IPS-18a (cell line): ENCODE data around the gene ELP1.

Experiments
- H3K27ac ChIP-seq: one replicate; pipeline ENCODE4 v1.5.1; 2013; ENCODE audit warnings: low read length
- H3K27me3 ChIP-seq: one replicate; pipeline ENCODE4 v1.6.1; 2013; ENCODE audit warnings: mild to moderate bottlenecking, low read length; ENCODE audit not compliant: control insufficient read depth, insufficient read depth
- H3K36me3 ChIP-seq: one replicate; pipeline ENCODE4 v1.6.1; 2013; ENCODE audit warnings: low read depth, low read length; ENCODE audit not compliant: control insufficient read depth
- H3K4me1 ChIP-seq: one replicate; pipeline ENCODE4 v1.6.1; 2013; ENCODE audit warnings: low read depth, low read length; ENCODE audit not compliant: control insufficient read depth
- H3K4me3 ChIP-seq: one replicate; pipeline ENCODE4 v1.5.1; 2013; ENCODE audit warnings: low read length
- H3K9ac ChIP-seq: one replicate; pipeline ENCODE4 v1.6.1; 2013; ENCODE audit warnings: mild to moderate bottlenecking, low read length, moderate library complexity
- H3K9me3 ChIP-seq: one replicate; pipeline ENCODE4 v1.6.1; 2013; ENCODE audit warnings: low read depth, low read length; ENCODE audit not compliant: control insufficient read depth

ELP1 gene

GRCh38 chr9:108877524-108877923, 56.4 kb downstream of the ELP1 start:
- Histone ChIP-seq H3K9ac (no peak overlapping the region), H3K9me3 (no peaks in the 10 kb centered on the region), H3K4me3 (no peak overlapping the region), H3K27ac (no peak overlapping the region), H3K36me3 (peaks cover 59% of the 10 kb centered on the region), H3K27me3 (no peaks in the 10 kb centered on the region), H3K4me1 (no peaks in the 10 kb centered on the region)

GRCh38 chr9:108876425-108876824, 57.5 kb downstream of the ELP1 start:
- H3K4me1 ChIP-seq, result no peaks in the 10 kb centered on the region
- no peak overlapping the region for H3K4me3 ChIP-seq
- no peak overlapping the region for H3K27ac ChIP-seq
- peaks cover 62% of the 10 kb centered on the region for H3K36me3 ChIP-seq
- H3K9me3 ChIP-seq, result no peaks in the 10 kb centered on the region
- H3K27me3 ChIP-seq, result no peaks in the 10 kb centered on the region
- no peak overlapping the region for H3K9ac ChIP-seq

- H3K9ac ChIP-seq, result no peak overlapping the region
- H3K36me3 ChIP-seq, result peaks cover 54% of the 10 kb centered on the region
- H3K9me3 ChIP-seq, result no peaks in the 10 kb centered on the region
- H3K27ac ChIP-seq, result no peak overlapping the region
- no peak overlapping the region for H3K4me3 ChIP-seq
- no peaks in the 10 kb centered on the region for H3K27me3 ChIP-seq
- no peaks in the 10 kb centered on the region for H3K4me1 ChIP-seq
These were observed 59.7 kb downstream of the ELP1 start for GRCh38 chr9:108874058-108874788.

DNA sequence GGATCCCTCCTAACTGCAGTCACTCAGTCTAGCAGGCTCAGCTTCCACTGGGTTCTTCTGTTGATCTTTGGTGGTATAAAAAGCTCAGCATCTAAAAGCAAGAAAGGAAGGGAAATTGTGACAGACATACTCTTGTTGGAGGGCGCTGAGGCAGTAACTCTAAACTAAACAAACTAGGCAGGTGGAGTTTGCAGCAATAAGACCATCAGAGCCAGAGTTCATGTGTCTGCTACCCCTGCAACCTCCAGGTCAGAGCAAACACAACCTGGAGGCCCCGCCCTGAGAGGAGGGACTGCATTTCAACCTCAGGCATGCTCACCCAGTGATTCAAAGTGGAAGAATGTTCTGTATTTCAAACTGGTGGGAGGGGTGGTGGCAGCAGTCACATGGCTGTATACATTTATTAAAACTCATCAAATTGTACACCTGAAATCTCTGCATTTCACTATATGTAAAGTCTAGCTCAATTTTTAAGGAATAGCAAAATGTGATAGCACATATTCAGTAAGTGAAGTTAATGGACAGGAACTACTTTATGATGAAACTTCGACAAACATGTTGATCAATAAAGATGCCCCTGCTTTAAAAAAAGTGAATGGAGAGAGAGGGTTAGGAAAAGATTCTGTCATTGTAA, 64.7 kb downstream of the ELP1 start:
- no peaks in the 10 kb centered on the region for H3K27me3 ChIP-seq
- no peaks in the 10 kb centered on the region for H3K4me1 ChIP-seq
- H3K9ac ChIP-seq, result no peak overlapping the region
- no peak overlapping the region for H3K27ac ChIP-seq
- H3K9me3 ChIP-seq, result no peaks in the 10 kb centered on the region
- peaks cover 35% of the 10 kb centered on the region for H3K36me3 ChIP-seq
- H3K4me3 ChIP-seq, result no peak overlapping the region

DNA sequence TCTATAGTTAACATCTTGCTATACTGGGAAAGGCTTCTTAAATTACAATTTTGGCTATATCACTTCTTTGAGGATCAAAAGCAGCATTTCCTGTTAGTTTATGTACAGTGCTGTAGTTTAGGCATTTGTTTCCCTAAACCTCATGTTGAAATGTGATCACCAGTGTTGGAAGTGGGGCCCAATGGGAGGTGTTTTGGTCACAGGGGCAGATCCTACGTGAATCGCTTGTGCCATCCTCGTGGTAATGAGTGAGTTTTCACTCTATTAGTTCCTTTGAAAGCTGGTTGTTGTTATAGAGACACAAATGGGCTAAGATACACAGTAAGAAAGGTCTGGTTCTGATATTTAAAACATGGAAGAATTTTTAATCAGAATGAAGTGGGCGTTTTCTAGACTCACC, 66.1 kb downstream of the ELP1 start:
- no peak overlapping the region for H3K4me3 ChIP-seq
- H3K4me1 ChIP-seq, result no peaks in the 10 kb centered on the region
- no peak overlapping the region for H3K9ac ChIP-seq
- H3K36me3 ChIP-seq, result peaks cover 21% of the 10 kb centered on the region
- no peaks in the 10 kb centered on the region for H3K9me3 ChIP-seq
- H3K27ac ChIP-seq, result no peak overlapping the region
- no peaks in the 10 kb centered on the region for H3K27me3 ChIP-seq

- H3K9me3 ChIP-seq, result no peaks in the 10 kb centered on the region
- H3K27ac ChIP-seq, result no peak overlapping the region
- H3K36me3 ChIP-seq, result peaks cover 19% of the 10 kb centered on the region
- H3K27me3 ChIP-seq, result no peaks in the 10 kb centered on the region
- no peak overlapping the region for H3K9ac ChIP-seq
- no peak overlapping the region for H3K4me3 ChIP-seq
- no peaks in the 10 kb centered on the region for H3K4me1 ChIP-seq
These were observed 66.8 kb downstream of the ELP1 start for GRCh38 chr9:108867116-108867515.

DNA sequence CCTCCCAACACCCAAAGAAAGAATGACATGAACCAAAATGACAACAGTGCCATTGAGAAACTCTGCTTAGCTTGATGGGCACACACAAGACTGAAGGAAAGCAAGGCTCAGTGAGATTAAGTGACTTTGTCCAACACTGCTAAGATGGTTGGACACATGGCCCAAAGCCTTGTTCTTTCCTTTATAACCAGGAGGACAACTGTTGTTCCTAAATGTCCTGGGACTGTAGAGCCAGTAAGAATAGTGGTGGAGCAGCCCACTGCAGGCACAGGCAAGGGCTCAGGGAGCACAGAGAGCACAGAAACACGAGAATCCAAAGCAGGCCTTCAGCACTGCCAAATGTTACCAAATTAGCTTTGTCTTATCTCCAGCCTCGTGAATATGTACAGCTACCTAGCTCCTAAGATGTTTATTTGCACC, 67.9 kb downstream of the ELP1 start:
- Histone ChIP-seq H3K36me3 (peaks cover 8% of the 10 kb centered on the region), H3K4me3 (no peak overlapping the region), H3K9ac (no peak overlapping the region), H3K9me3 (no peaks in the 10 kb centered on the region), H3K27ac (no peak overlapping the region), H3K4me1 (no peaks in the 10 kb centered on the region), H3K27me3 (no peaks in the 10 kb centered on the region)

- H3K9ac ChIP-seq, result no peak overlapping the region
- H3K4me1 ChIP-seq, result no peaks in the 10 kb centered on the region
- no peaks in the 10 kb centered on the region for H3K27me3 ChIP-seq
- no peaks in the 10 kb centered on the region for H3K9me3 ChIP-seq
- no peak overlapping the region for H3K4me3 ChIP-seq
- H3K27ac ChIP-seq, result no peak overlapping the region
- peaks cover 6% of the 10 kb centered on the region for H3K36me3 ChIP-seq
These were observed 68.9 kb downstream of the ELP1 start for GRCh38 chr9:108865037-108865436.

DNA sequence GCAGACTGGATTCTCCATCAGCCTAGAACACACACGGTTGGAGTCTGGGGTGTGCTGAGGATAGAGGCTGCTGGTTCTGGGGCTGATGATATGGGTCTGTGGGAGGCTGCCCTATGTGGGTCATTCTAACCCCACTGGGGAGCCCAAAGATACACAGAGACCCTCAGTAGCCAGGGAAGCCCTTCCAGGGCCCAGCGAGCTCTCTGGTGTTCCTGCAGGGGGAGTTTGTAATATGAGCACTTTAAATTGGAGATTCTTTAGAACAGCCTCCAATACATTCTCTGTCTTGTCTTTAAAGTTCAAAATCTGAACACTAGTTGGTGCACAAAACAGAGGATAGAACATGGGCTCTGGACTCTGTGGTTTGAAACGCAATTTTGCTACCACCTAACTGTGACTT, 69.5 kb downstream of the ELP1 start:
- Histone ChIP-seq H3K9me3 (no peaks in the 10 kb centered on the region), H3K4me1 (no peaks in the 10 kb centered on the region), H3K27me3 (no peaks in the 10 kb centered on the region), H3K27ac (no peak overlapping the region), H3K36me3 (peaks cover 6% of the 10 kb centered on the region), H3K9ac (no peak overlapping the region), H3K4me3 (no peak overlapping the region)

GRCh38 chr9:108863891-108864290, 70.0 kb downstream of the ELP1 start:
- no peaks in the 10 kb centered on the region for H3K27me3 ChIP-seq

GRCh38 chr9:108861997-108862396, 71.9 kb downstream of the ELP1 start, which contains the start of gene ACTL7A:
TSS of gene ACTL7A (plus strand) at chr9:108862266. CDS start at chr9:108862323, 57 bp downstream.
- Histone ChIP-seq H3K27ac (no peak within 1 kb of the TSS), H3K9me3 (no peaks in the 10 kb centered on the region), H3K9ac (no peak within 1 kb of the TSS), H3K27me3 (no peaks in the 10 kb centered on the region), H3K36me3 (no peaks in the 10 kb centered on the region), H3K4me3 (no peak within 1 kb of the TSS), H3K4me1 (no peaks in the 10 kb centered on the region)

More at GRCh38 chr9:108863891-108864290, 70.0 kb downstream of the ELP1 start:
- Histone ChIP-seq H3K9ac (no peak overlapping the region), H3K4me3 (no peak overlapping the region), H3K9me3 (no peaks in the 10 kb centered on the region), H3K36me3 (peaks cover 4% of the 10 kb centered on the region), H3K4me1 (no peaks in the 10 kb centered on the region), H3K27ac (no peak overlapping the region)

GRCh38 chr9:108861464-108861863, 72.5 kb downstream of the ELP1 start:
- Histone ChIP-seq H3K36me3 (no peaks in the 10 kb centered on the region), H3K27ac (no peak overlapping the region), H3K27me3 (no peaks in the 10 kb centered on the region), H3K4me1 (no peaks in the 10 kb centered on the region), H3K4me3 (no peak overlapping the region), H3K9ac (no peak overlapping the region), H3K9me3 (no peaks in the 10 kb centered on the region)
